A673 (cell line): ENCODE measurements around the gene SPO11. TPM values are rescaled to one million over a fixed set of nuclear protein-coding genes. Genes with fewer than 3 reads are reported as not detected.

Source experiments
- BruUV-seq: library from RNA; stranded (reverse); fragments of 400-500 nt; replicated peaks from 2 replicates; lab custom pipeline; 2021; lab: Mats Ljungman, UMichigan
- CTCF ChIA-PET: fragments of 300-600 bp; sonication (Branson Sonifier 250); formaldehyde crosslinking; loops from one replicate; lab custom pipeline; 2022; ENCODE audit warnings: antibody characterized with exemption; lab: Charles Lee
- POLR2A ChIA-PET: fragments of 300-600 bp; sonication (Branson Sonifier 250); formaldehyde crosslinking; loops from one replicate; lab custom pipeline; 2022; ENCODE audit warnings: antibody characterized with exemption; ENCODE audit not compliant: low non-redundant PET; lab: Charles Lee
- DNase-seq: peaks from one replicate; pipeline ENCODE4 v3.0.0-alpha.2; 2015; ENCODE audit warnings: low spot score
- H3K27ac ChIP-seq: fragments of 200-600 bp; sonication (generic); 2 replicates; pipeline ENCODE4 v1.5.1; 2016; ENCODE audit warnings: mixed run types, low read depth, mild to moderate bottlenecking, mixed read lengths, antibody characterized with exemption, low read length; ENCODE audit not compliant: poor library complexity, severe bottlenecking
- H3K27me3 ChIP-seq: fragments of 200-600 bp; sonication (generic); replicated peaks from 2 replicates; pipeline ENCODE4 v1.6.1; 2017; ENCODE audit warnings: mixed run types, low read depth, mild to moderate bottlenecking, mixed read lengths, antibody characterized with exemption, low read length; ENCODE audit not compliant: insufficient read depth, poor library complexity
- H3K36me3 ChIP-seq: fragments of 200-600 bp; sonication (generic); 2 replicates; pipeline ENCODE4 v1.6.1; 2016; ENCODE audit warnings: mixed run types, mild to moderate bottlenecking, mixed read lengths, antibody characterized with exemption, low read length; ENCODE audit not compliant: insufficient read depth, poor library complexity, severe bottlenecking
- H3K4me1 ChIP-seq: fragments of 200-600 bp; sonication (generic); 2 replicates; pipeline ENCODE4 v1.6.1; 2017; ENCODE audit warnings: mixed run types, mild to moderate bottlenecking, mixed read lengths, antibody characterized with exemption, low read length; ENCODE audit not compliant: insufficient read depth, poor library complexity, severe bottlenecking
- H3K4me3 ChIP-seq: fragments of 200-600 bp; sonication (generic); 2 replicates; pipeline ENCODE4 v1.5.1; 2016; ENCODE audit warnings: low read depth, mixed run types, mild to moderate bottlenecking, mixed read lengths, low read length; ENCODE audit not compliant: poor library complexity, severe bottlenecking
- H3K9me3 ChIP-seq: fragments of 200-600 bp; sonication (generic); 2 replicates; pipeline ENCODE4 v1.6.1; 2016; ENCODE audit warnings: mixed run types, low read depth, mild to moderate bottlenecking, mixed read lengths, antibody characterized with exemption, low read length; ENCODE audit not compliant: poor library complexity, severe bottlenecking
- EZH2 ChIP-seq: fragments of 200-600 bp; sonication (generic); IDR thresholded peaks from 2 replicates; pipeline ENCODE4 v1.6.1; 2017; ENCODE audit warnings: borderline replicate concordance, low read depth, mild to moderate bottlenecking, mixed read lengths, antibody characterized with exemption, low read length; ENCODE audit not compliant: poor library complexity, severe bottlenecking
- intact Hi-C: fragments of 100-400 bp; cut with micrococcal nuclease; formaldehyde crosslinking; loops from one replicate; pipeline ENCODE4 v1.10.0; 2022; ENCODE audit not compliant: unreplicated experiment
- total RNA-seq: library from RNA; stranded (reverse); gene quantifications from 2 replicates; pipeline ENCODE4 v1.2.3, GENCODE V29; 2021
- TF ChIP-seq, protein P1 (sequence below): fragments of 300-800, 200-600 bp; sonication (generic); conservative IDR thresholded peaks from 2 replicates; pipeline ENCODE4 v1.5.1; 2017; ENCODE audit warnings: low read depth, mild to moderate bottlenecking, antibody characterized with exemption, low read length, moderate library complexity, mixed read lengths

SPO11 gene
- total RNA-seq, 1 experiment from 2014 or later = not detected

DNA sequence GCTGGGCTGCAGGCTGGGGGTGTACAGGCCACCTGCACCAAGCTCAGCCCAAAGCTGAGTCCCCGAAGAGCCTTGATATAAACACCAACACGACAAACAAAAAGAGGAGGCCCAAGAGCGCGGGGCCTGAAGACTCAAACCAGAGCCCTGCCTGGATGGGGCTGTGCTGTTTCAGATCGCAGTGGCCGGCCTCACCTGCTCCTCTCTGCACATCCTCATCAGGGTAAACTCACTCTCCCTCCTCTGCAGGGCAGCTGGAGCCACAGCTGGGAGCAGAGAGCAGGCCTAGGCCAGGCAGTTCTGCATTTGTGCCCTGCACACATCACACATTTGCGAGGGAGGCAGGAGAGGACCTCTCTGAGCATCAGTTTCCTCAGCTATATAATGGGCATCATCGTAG lies 57.9 kb downstream of the SPO11 start:
- BruUV-seq = no TSS peak
- peaks cover 11% of the 10 kb centered on the region for H3K4me1 ChIP-seq
- TF ChIP-seq, protein P1, sequence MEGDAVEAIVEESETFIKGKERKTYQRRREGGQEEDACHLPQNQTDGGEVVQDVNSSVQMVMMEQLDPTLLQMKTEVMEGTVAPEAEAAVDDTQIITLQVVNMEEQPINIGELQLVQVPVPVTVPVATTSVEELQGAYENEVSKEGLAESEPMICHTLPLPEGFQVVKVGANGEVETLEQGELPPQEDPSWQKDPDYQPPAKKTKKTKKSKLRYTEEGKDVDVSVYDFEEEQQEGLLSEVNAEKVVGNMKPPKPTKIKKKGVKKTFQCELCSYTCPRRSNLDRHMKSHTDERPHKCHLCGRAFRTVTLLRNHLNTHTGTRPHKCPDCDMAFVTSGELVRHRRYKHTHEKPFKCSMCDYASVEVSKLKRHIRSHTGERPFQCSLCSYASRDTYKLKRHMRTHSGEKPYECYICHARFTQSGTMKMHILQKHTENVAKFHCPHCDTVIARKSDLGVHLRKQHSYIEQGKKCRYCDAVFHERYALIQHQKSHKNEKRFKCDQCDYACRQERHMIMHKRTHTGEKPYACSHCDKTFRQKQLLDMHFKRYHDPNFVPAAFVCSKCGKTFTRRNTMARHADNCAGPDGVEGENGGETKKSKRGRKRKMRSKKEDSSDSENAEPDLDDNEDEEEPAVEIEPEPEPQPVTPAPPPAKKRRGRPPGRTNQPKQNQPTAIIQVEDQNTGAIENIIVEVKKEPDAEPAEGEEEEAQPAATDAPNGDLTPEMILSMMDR = no peak
- TF ChIP-seq EZH2 = no peak
- ChIA-PET POLR2A (no interaction called here), CTCF (no interaction called here)
- no peak overlapping the region for H3K27ac ChIP-seq
- no peak overlapping the region for H3K4me3 ChIP-seq
- H3K27me3 ChIP-seq = no peaks in the 10 kb centered on the region
- intact Hi-C loops = no loop called here
- H3K36me3 ChIP-seq = no peaks in the 10 kb centered on the region
- DNase-seq = no peak
- no peaks in the 10 kb centered on the region for H3K9me3 ChIP-seq

DNA sequence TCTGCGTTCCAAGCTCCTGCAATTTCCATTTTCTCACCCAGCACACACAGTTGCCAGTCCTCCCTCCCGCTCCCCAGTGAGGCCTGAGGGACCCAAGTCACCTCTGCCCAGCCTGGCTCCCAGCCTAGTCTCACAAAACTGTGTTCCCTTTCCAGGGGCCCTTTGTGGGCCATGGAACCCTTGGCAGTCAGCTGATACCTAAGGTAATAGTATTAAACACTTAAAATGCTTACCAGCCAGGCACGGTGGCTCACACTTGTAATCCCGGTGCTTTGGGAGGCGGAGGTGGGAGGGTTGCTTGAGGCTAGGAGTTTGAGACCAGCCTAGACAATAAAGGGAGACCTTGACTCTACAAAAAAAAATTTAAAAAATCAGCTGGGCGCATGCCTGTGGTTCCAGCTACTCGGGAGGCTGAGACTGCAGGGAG lies 58.4 kb downstream of the SPO11 start:
- H3K36me3 ChIP-seq = no peaks in the 10 kb centered on the region
- CTCF ChIA-PET = no interaction called here
- intact Hi-C loops = no loop called here
- no peak overlapping the region for H3K27ac ChIP-seq
- peaks cover 16% of the 10 kb centered on the region for H3K4me1 ChIP-seq
- DNase-seq = no peak
- no peak overlapping the region for H3K4me3 ChIP-seq
- TF ChIP-seq, protein P1 = no peak
- POLR2A ChIA-PET = no interaction called here
- H3K9me3 ChIP-seq = no peaks in the 10 kb centered on the region
- BruUV-seq = no TSS peak
- H3K27me3 ChIP-seq = no peaks in the 10 kb centered on the region

DNA sequence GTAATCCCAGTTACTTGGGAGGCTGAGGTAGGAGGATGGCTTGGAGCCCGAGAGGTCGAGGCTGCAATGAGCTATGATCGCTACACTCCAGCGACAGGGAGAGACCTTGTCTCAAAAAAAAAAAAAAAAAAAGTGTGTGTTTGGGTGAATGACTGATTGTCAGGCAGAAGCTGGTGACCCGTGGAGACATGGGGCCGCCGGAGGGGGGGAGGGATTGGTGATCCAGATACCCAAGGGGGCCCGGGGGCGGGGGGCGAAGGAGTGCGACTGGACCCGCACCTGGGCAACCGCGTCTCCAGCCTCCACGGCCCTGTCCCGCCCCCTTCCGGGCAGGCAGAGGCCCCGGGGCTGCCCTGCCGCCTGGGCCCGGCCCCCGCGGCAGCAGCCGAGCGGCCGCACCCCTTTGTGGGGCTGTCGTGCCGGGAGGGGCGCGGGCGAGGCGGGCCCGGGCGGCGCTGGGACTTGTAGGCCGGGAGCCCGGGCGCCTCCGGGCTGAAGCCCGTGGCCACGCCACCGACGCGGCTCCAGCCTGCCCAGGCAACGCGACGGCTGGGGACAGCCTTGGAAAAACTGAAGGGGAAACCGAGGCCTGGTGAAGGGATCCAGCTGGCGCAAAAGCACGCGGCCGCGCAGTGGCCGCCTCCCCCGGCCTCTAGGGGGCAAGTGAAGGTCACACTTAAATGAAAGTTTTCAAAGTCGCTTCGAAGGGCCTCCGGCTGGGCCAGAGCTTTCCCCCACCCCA lies 59.5 kb downstream of the SPO11 start:
- TF ChIP-seq, protein P1 = no peak
- TF ChIP-seq EZH2 = no peak
- DNase-seq = peak; percentile 61
- no peaks in the 10 kb centered on the region for H3K27me3 ChIP-seq
- no peaks in the 10 kb centered on the region for H3K9me3 ChIP-seq
- ChIA-PET CTCF (interaction anchor here (0.6 kb wide), 1 partner anchor 719 kb away, joined by 3 read pairs; no protein-coding TSS in a partner anchor), POLR2A (interaction anchor here (0.6 kb wide), 1 partner anchor 258 kb away, joined by 14 read pairs; no protein-coding TSS in a partner anchor)
- H3K4me3 ChIP-seq = peak overlapping the region; percentile 23
- intact Hi-C loops = no loop called here
- peaks cover 7% of the 10 kb centered on the region for H3K36me3 ChIP-seq
- H3K27ac ChIP-seq = peak overlapping the region; percentile 50
- no TSS peak for BruUV-seq
- H3K4me1 ChIP-seq = peaks cover 18% of the 10 kb centered on the region
